ENCODE results near the gene ELOA.

- TF ChIP-seq POLR2A (IDR thresholded peaks at IDR 0.05; ENCODE audit: low read depth, low read length) (no peak), POLR2AphosphoS5 (IDR thresholded peaks at IDR 0.05; ENCODE audit: low read depth, low read length) (no peak)
Measured at GRCh38 chr1:23727362-23727811, 15.9 kb upstream of the ELOA start.
